ENCODE data around the gene TDRD7. TPM values are rescaled to one million over a fixed set of nuclear protein-coding genes. Genes with fewer than 3 reads are reported as not detected.

The TDRD7 gene
- total and polyA plus RNA-seq, 9 of the 15 experiments (the other 6 are each of a cell fraction or from before 2014, with no cell fraction given), result 2.2 to 7.7 (median 5.2) TPM

DNA sequence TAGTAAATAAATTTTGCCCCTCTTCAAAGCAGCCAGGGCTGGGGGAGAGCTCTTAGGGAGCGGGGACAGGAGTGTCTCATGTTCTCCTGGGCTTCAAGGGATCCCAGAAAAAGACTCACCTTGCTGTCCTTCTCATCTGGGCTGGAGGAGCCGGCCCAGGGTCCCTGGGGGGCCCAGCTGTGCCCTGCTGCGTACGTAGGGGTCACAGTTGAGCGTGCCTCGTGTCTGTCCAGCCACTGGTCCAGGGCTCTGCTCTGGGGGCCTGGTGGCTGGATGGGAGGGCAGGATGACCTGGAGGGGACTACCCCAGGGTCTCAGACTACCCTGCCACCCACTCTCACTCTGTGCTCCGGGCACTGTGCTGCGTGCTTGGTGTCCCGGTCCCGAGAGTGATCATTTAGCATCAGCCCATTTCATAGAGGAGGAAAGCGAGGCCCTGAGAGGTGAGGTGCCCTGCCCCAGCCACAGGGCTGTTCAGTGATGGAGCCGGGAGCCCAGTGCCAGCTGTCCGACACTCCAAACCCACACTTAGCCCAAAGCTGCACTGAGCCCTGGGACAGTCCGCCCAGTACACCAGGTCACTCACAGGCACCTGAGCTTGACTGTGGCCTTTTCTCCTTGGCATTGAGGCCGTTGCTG is 26.2 kb upstream of the TDRD7 start:
- Histone ChIP-seq H3K9me3 (replicated peaks; ENCODE audit: control insufficient read depth, insufficient read depth, low read depth, low read length) (no peaks in the 10 kb centered on the region), H4K20me1 (replicated peaks; ENCODE audit: control insufficient read depth, insufficient read depth, low read length) (peaks cover 3% of the 10 kb centered on the region; the same call in 1 of the 2 replicates), H3K4me3 (no peak overlapping the region), H3K27me3 (ENCODE audit: control insufficient read depth in 2 of 2, insufficient read depth in 2 of 2, low read length in 2 of 2) (peaks cover 0 to 14% of the 10 kb centered on the region in 2 experiments; a peak in 3 of 5 replicates), H3K4me1 (replicated peaks in 1 of 2; ENCODE audit: control insufficient read depth in 2 of 2, insufficient read depth in 2 of 2, low read length in 2 of 2) (peaks cover 5 to 15% of the 10 kb centered on the region in 2 experiments; a peak in 3 of 5 replicates), H3K27ac (ENCODE audit: extremely low read depth, low read depth, low read length) (no peak overlapping the region), H3K9me1 (ENCODE audit: control insufficient read depth, insufficient read depth, low read length) (no peaks in the 10 kb centered on the region), H3K36me3 (ENCODE audit: control insufficient read depth, insufficient read depth, low read length) (no peaks in the 10 kb centered on the region), H2AFZ (ENCODE audit: low read depth, low read length) (no peak overlapping the region), H3K79me2 (ENCODE audit: control insufficient read depth, insufficient read depth, low read length) (no peaks in the 10 kb centered on the region), H3K9ac (ENCODE audit: insufficient read depth in 1 of 2, low read depth in 2 of 2, low read length in 2 of 2) (0 out of 4 replicates have a peak overlapping the region, but pooled peaks of 1 of the 2 experiments have one; percentile 43), H3K4me2 (ENCODE audit: insufficient read depth, low read length) (no peak overlapping the region)
- CTCF ChIA-PET (ENCODE audit: low intra/inter-chr PET ratio), result no interaction called here
- no peak for FAIRE-seq
- in situ Hi-C loops (cut with MboI) (no loop called here), intact Hi-C loops (cut with micrococcal nuclease) (loop anchor here (10.0 kb wide), 1 partner anchor 231 kb away; no protein-coding TSS in a partner anchor)
- BruUV-seq (replicated peaks), result no TSS peak
- no peak for ATAC-seq
- TF ChIP-seq STAG1 (CRISPR knock-in tag; IDR thresholded peaks at IDR 0.05; ENCODE audit: borderline replicate concordance), result no peak
- no peak for TF ChIP-seq NR4A1 (CRISPR knock-in tag; IDR thresholded peaks at IDR 0.05)
- no peak for TF ChIP-seq NR4A1 (tag; IDR thresholded peaks at IDR 0.05)
- no peak for TF ChIP-seq PTTG1 (tag; IDR thresholded peaks at IDR 0.05; ENCODE audit: low read depth)
- no peak for TF ChIP-seq WHSC1 (IDR thresholded peaks at IDR 0.05; ENCODE audit: low read length)
- no peak for TF ChIP-seq ZFP1 (CRISPR knock-in tag; IDR thresholded peaks at IDR 0.05)
- no peak for TF ChIP-seq SIN3A (IDR thresholded peaks at IDR 0.05; ENCODE audit: borderline replicate concordance in 2 of 2, control insufficient read depth in 1 of 2, low read depth in 2 of 2, low read length in 2 of 2)
- TF ChIP-seq NR2C2 (CRISPR knock-in tag; IDR thresholded peaks at IDR 0.05), result no peak
- no peak for TF ChIP-seq NR2C2 (tag; IDR thresholded peaks at IDR 0.05)
- TF ChIP-seq TEAD2 (tag; IDR thresholded peaks at IDR 0.05), result no peak
- POLR2A ChIA-PET, result interaction anchor here (1.0 to 1.1 kb wide), 2 partner anchors 10 to 525 kb away, joined by 3 to 4 read pairs; no protein-coding TSS in a partner anchor
- 6% methylated on average over 15 of the region's 15 CpGs for WGBS (ENCODE audit: insufficient coverage, low coverage, missing lambda C conversion rate)
- no peak for DNase-seq (ENCODE audit: extremely low read depth in 1 of 4, low spot score in 3 of 4)

Data from K562 (cell line).